ENCODE data around the gene GPRIN2. TPM values are rescaled to one million over a fixed set of nuclear protein-coding genes. Genes with fewer than 3 reads are reported as not detected.
"Not testable (repeated sequence)": the region's sequence is repeated elsewhere in the genome, so short reads cannot be mapped to it uniquely, and the experiment has no call there.

Gene GPRIN2
- polyA plus RNA-seq, 1 donor from 2014 or later = 7.1 TPM

GRCh38 chr10:46514431-46514861 lies 42.0 kb downstream of the GPRIN2 start:
- no peak overlapping the region for H2AFZ ChIP-seq (ENCODE audit: low read depth, low read length)

GRCh38 chr10:46513333-46513732 lies 43.1 kb downstream of the GPRIN2 start:
- not testable (repeated sequence) for H3K9me3 ChIP-seq (ENCODE audit: low read length); H3K9ac ChIP-seq (ENCODE audit: low read length); H3K79me2 ChIP-seq (replicated peaks; ENCODE audit: insufficient read depth, low read length); H3K4me2 ChIP-seq (ENCODE audit: low read length); H3K27me3 ChIP-seq (ENCODE audit: insufficient read depth, low read depth, low read length); H3K4me3 ChIP-seq (ENCODE audit: low read length); H3K36me3 ChIP-seq (ENCODE audit: insufficient read depth, low read length); H4K20me1 ChIP-seq (ENCODE audit: insufficient read depth); H3K9me2 ChIP-seq (ENCODE audit: insufficient read depth, low read length); H2AFZ ChIP-seq (ENCODE audit: low read depth, low read length); H3K27ac ChIP-seq (ENCODE audit: low read length); H3F3A ChIP-seq (ENCODE audit: insufficient read depth, low read length, poor library complexity, severe bottlenecking)

More at GRCh38 chr10:46514431-46514861, 42.0 kb downstream of the GPRIN2 start:
- H3K27me3 ChIP-seq (ENCODE audit: insufficient read depth, low read depth, low read length) = no peaks in the 10 kb centered on the region
- H3K9me3 ChIP-seq (ENCODE audit: low read length) = no peaks in the 10 kb centered on the region
- no peak overlapping the region for H3K9ac ChIP-seq (ENCODE audit: low read length)
- no peaks in the 10 kb centered on the region for H4K20me1 ChIP-seq (ENCODE audit: insufficient read depth)
- no peaks in the 10 kb centered on the region for H3K36me3 ChIP-seq (ENCODE audit: insufficient read depth, low read length)
- no peak overlapping the region for H3K27ac ChIP-seq (ENCODE audit: low read length)
- H3K79me2 ChIP-seq (replicated peaks; ENCODE audit: insufficient read depth, low read length) = no peaks in the 10 kb centered on the region
- H3K4me3 ChIP-seq (ENCODE audit: low read length) = no peak overlapping the region
- no peaks in the 10 kb centered on the region for H3K9me2 ChIP-seq (ENCODE audit: insufficient read depth, low read length)
- TF ChIP-seq POLR2AphosphoS5 (IDR thresholded peaks at IDR 0.05) = no peak
- no peak for TF ChIP-seq EZH2 (IDR thresholded peaks at IDR 0.05; ENCODE audit: borderline replicate concordance, insufficient read depth, low read length, poor library complexity, severe bottlenecking)
- H3K4me2 ChIP-seq (ENCODE audit: low read length) = no peak overlapping the region
- H3F3A ChIP-seq (ENCODE audit: insufficient read depth, low read length, poor library complexity, severe bottlenecking) = no peaks in the 10 kb centered on the region

DNA sequence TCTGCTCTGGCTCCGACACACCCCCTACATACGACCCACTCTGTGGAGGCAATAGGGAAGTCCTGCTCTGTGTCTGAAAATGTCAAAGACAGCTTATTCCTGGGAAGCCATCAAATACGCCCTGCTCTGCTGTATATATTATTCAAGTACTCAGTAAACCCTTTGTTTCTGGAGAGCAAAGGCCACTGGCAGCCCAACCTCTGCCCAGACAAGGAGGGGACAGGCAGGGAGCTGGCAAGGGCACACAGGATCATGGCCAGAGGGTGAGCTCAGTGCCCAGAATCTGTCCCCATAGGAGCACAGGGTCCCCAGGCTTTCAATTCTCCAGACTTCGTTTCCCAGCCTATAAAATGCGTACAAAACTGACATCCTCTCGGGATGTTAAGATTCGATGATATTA lies 43.7 kb downstream of the GPRIN2 start:
- not testable (repeated sequence) for H3K9me3 ChIP-seq (ENCODE audit: low read length); H4K20me1 ChIP-seq (ENCODE audit: insufficient read depth); H3K9ac ChIP-seq (ENCODE audit: low read length); H2AFZ ChIP-seq (ENCODE audit: low read depth, low read length); H3K9me2 ChIP-seq (ENCODE audit: insufficient read depth, low read length); H3F3A ChIP-seq (ENCODE audit: insufficient read depth, low read length, poor library complexity, severe bottlenecking); H3K4me2 ChIP-seq (ENCODE audit: low read length); H3K4me3 ChIP-seq (ENCODE audit: low read length); H3K27ac ChIP-seq (ENCODE audit: low read length); H3K79me2 ChIP-seq (replicated peaks; ENCODE audit: insufficient read depth, low read length); H3K36me3 ChIP-seq (ENCODE audit: insufficient read depth, low read length); H3K27me3 ChIP-seq (ENCODE audit: insufficient read depth, low read depth, low read length)

DNA sequence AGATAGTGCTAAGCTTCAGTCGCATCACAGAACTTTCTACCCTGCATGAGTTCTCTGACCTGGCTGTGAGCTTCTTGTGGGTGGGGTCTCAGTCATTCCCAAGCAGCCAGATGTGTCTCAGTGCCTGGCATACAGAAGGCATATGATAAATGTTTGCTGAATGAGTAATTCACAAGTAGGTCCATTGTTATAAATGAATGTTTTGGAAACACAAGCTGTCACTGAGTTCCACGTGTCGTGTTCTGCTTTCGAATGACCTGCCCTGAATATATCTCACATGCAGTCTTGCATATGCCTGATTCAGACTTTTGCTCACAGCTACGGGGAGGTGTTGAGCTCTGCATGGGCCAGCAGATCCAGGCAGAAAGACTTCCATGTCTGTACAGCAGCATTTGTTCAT lies 44.5 kb downstream of the GPRIN2 start:
- H3K4me2 ChIP-seq (ENCODE audit: low read length); H2AFZ ChIP-seq (ENCODE audit: low read depth, low read length); H3K9me3 ChIP-seq (ENCODE audit: low read length); H3K36me3 ChIP-seq (ENCODE audit: insufficient read depth, low read length); H3K79me2 ChIP-seq (replicated peaks; ENCODE audit: insufficient read depth, low read length); H3K4me3 ChIP-seq (ENCODE audit: low read length); H4K20me1 ChIP-seq (ENCODE audit: insufficient read depth); H3F3A ChIP-seq (ENCODE audit: insufficient read depth, low read length, poor library complexity, severe bottlenecking); H3K9ac ChIP-seq (ENCODE audit: low read length); H3K9me2 ChIP-seq (ENCODE audit: insufficient read depth, low read length); H3K27me3 ChIP-seq (ENCODE audit: insufficient read depth, low read depth, low read length); H3K27ac ChIP-seq (ENCODE audit: low read length): not testable (repeated sequence)

Other genes with a start within 250 kb of the GPRIN2 start
- gene ANXA8L1, start 180.9 kb downstream of the GPRIN2 start, polyA plus RNA-seq = not detected in 2 replicates
- gene NPY4R, start 90.7 kb downstream of the GPRIN2 start, polyA plus RNA-seq = not detected in 2 replicates
- gene SYT15, start 22.5 kb upstream of the GPRIN2 start, polyA plus RNA-seq = 0.16 TPM in 1 of 2 replicates, not detected in the other

Data from neural cell (in vitro differentiated cells).